Keratinocyte (primary cell): ENCODE data around the gene CDKAL1. TPM values are rescaled to one million over a fixed set of nuclear protein-coding genes. Genes with fewer than 3 reads are reported as not detected.

Experiments used
- DNase-seq: peaks from one replicate; pipeline ENCODE4 v3.0.0-alpha.2; 2011; ENCODE audit warnings: low read depth, missing footprints, low spot score
- FAIRE-seq: peaks from 2 replicates; lab custom pipeline; 2011; peaks lifted over from hg19 to GRCh38; lab: Jason Lieb, UNC
- H2AFZ ChIP-seq: 2 replicates; pipeline ENCODE4 v1.6.0; 2012; ENCODE audit warnings: low read length, control low read depth, inconsistent platforms; ENCODE audit not compliant: control insufficient read depth
- H3K27ac ChIP-seq: 2 replicates; pipeline ENCODE4 v1.5.1; 2011; ENCODE audit warnings: low read length; ENCODE audit not compliant: control insufficient read depth, insufficient read depth
- H3K27me3 ChIP-seq: 3 replicates; pipeline ENCODE4 v1.6.0; 2011; ENCODE audit warnings: low read length; ENCODE audit not compliant: control insufficient read depth, insufficient read depth; ENCODE audit errors: extremely low read depth
- H3K36me3 ChIP-seq, 2 experiments: 2 replicates in 1 of 2; 3 replicates in 1 of 2; pipeline ENCODE4 v1.5.1; 2011; ENCODE audit warnings: low read length in 2 of 2, mild to moderate bottlenecking in 1 of 2; ENCODE audit not compliant: control insufficient read depth in 2 of 2, insufficient read depth in 2 of 2; ENCODE audit errors: extremely low read depth in 1 of 2
- H3K4me1 ChIP-seq: 3 replicates; pipeline ENCODE4 v1.5.1; 2011; ENCODE audit warnings: low read length; ENCODE audit not compliant: control insufficient read depth, insufficient read depth; ENCODE audit errors: extremely low read depth
- H3K4me2 ChIP-seq: 3 replicates; pipeline ENCODE4 v1.6.0; 2011; ENCODE audit warnings: low read depth, low read length; ENCODE audit not compliant: control insufficient read depth, insufficient read depth; ENCODE audit errors: extremely low read depth
- H3K4me3 ChIP-seq, 3 experiments: fragments of 200-600 bp in 1 of 3; sonication (generic) in 1 of 3; 2 replicates in 2 of 3; 3 replicates in 1 of 3; pipeline ENCODE4 v1.5.1; 2011 to 2016; ENCODE audit warnings: low read length in 3 of 3, mild to moderate bottlenecking in 3 of 3, control low read depth in 2 of 3, inconsistent platforms in 1 of 3, low read depth in 1 of 3, mixed read lengths in 1 of 3, mixed run types in 1 of 3, moderate library complexity in 1 of 3; ENCODE audit not compliant: control insufficient read depth in 2 of 3, insufficient read depth in 2 of 3; ENCODE audit errors: extremely low read depth in 1 of 3
- H3K79me2 ChIP-seq: 2 replicates; pipeline ENCODE4 v1.6.0; 2012; ENCODE audit warnings: low read length; ENCODE audit not compliant: control insufficient read depth, insufficient read depth
- H3K9ac ChIP-seq: 3 replicates; pipeline ENCODE4 v1.6.0; 2011; ENCODE audit warnings: low read length; ENCODE audit not compliant: control insufficient read depth, insufficient read depth; ENCODE audit errors: extremely low read depth
- H3K9me1 ChIP-seq: 3 replicates; pipeline ENCODE4 v1.6.0; 2011; ENCODE audit warnings: low read length; ENCODE audit not compliant: control insufficient read depth, insufficient read depth; ENCODE audit errors: extremely low read depth
- H3K9me3 ChIP-seq: 2 replicates; pipeline ENCODE4 v1.5.1; 2012; ENCODE audit warnings: low read depth, low read length; ENCODE audit not compliant: control insufficient read depth
- H4K20me1 ChIP-seq: 3 replicates; pipeline ENCODE4 v1.6.0; 2011; ENCODE audit warnings: low read length; ENCODE audit not compliant: control insufficient read depth, insufficient read depth; ENCODE audit errors: extremely low read depth
- CTCF ChIP-seq, 3 experiments: IDR thresholded peaks in 1 of 3; conservative IDR thresholded peaks in 1 of 3; optimal IDR thresholded peaks in 1 of 3; 2 replicates in 2 of 3; 3 replicates in 1 of 3; pipeline versions ENCODE3 to v1.5.1; 2011; ENCODE audit warnings: low read length in 3 of 3, mild to moderate bottlenecking in 3 of 3, moderate library complexity in 2 of 3, control low read depth in 1 of 3, inconsistent platforms in 1 of 3; ENCODE audit not compliant: insufficient read depth in 2 of 3; ENCODE audit errors: extremely low read depth in 1 of 3
- EZH2 ChIP-seq: IDR thresholded peaks from one replicate; pipeline ENCODE4 v1.6.1; 2012; ENCODE audit warnings: inconsistent platforms, mild to moderate bottlenecking, low read length, moderate library complexity
- dilution Hi-C: fragments of 300-500 bp; cut with MboI; formaldehyde crosslinking; loops from one replicate; pipeline ENCODE4 v1.7.0; 2020; ENCODE audit warnings: low sequenced_read_pairs; ENCODE audit not compliant: extremely low pct_ligation_motif_present
- polyA plus RNA-seq, 5 experiments: library from polyadenylated mRNA; depleted of rRNA in 3 of 5; stranded (reverse) in 3 of 5; stranded (forward) in 1 of 5; unstranded in 1 of 5; fragments of >200 nt; gene quantifications; 1 replicate in 1 of 5; 2 replicates in 3 of 5; 3 replicates in 1 of 5; pipeline versions ENCODE4 v1.2.1 to v1.2.3, GENCODE V29; 2011 to 2012; ENCODE audit warnings: missing spikeins in 2 of 5, low read depth in 1 of 5, low replicate concordance in 1 of 5

CDKAL1 gene
- polyA plus RNA-seq, 1 donor (not counting 4 experiments of a cell fraction or from before 2014, with no cell fraction given): 5.6 TPM

- FAIRE-seq: no peak
- dilution Hi-C loops: no loop called here
Observed at GRCh38 chr6:20793174-20793573, 258.9 kb downstream of the CDKAL1 start.

GRCh38 chr6:20797597-20797996, 263.3 kb downstream of the CDKAL1 start:
- dilution Hi-C loops: no loop called here
- no peak for FAIRE-seq

More at GRCh38 chr6:20793174-20793573, 258.9 kb downstream of the CDKAL1 start:
- Histone ChIP-seq H3K27ac (no peak overlapping the region), H3K9me1 (no peaks in the 10 kb centered on the region), H3K4me2 (no peak overlapping the region), H3K27me3 (no peaks in the 10 kb centered on the region), H3K9me3 (no peaks in the 10 kb centered on the region), H3K4me1 (no peaks in the 10 kb centered on the region), H3K36me3 (no peaks in the 10 kb centered on the region), H3K79me2 (no peaks in the 10 kb centered on the region), H4K20me1 (no peaks in the 10 kb centered on the region), H3K4me3 (no peak overlapping the region), H3K9ac (no peak overlapping the region), H2AFZ (no peak overlapping the region)
- TF ChIP-seq CTCF (optimal IDR thresholded peaks at IDR 0.05 in 1 of 3, IDR thresholded peaks at IDR 0.05 in 1 of 3, conservative IDR thresholded peaks at IDR 0.05 in 1 of 3; ENCODE audit: extremely low read depth in 1 of 3, insufficient read depth in 2 of 3, low read length in 3 of 3) (no peak), EZH2 (no peak)
- DNase-seq: no peak

More at GRCh38 chr6:20797597-20797996, 263.3 kb downstream of the CDKAL1 start:
- Histone ChIP-seq H4K20me1 (no peaks in the 10 kb centered on the region), H3K4me2 (no peak overlapping the region), H3K27ac (no peak overlapping the region), H3K9me3 (no peaks in the 10 kb centered on the region), H3K4me3 (no peak overlapping the region), H3K27me3 (no peaks in the 10 kb centered on the region), H3K9ac (no peak overlapping the region), H2AFZ (no peak overlapping the region), H3K79me2 (no peaks in the 10 kb centered on the region), H3K36me3 (no peaks in the 10 kb centered on the region), H3K9me1 (no peaks in the 10 kb centered on the region), H3K4me1 (no peaks in the 10 kb centered on the region)
- no peak for DNase-seq
- no peak for TF ChIP-seq CTCF (optimal IDR thresholded peaks at IDR 0.05 in 1 of 3, IDR thresholded peaks at IDR 0.05 in 1 of 3, conservative IDR thresholded peaks at IDR 0.05 in 1 of 3; ENCODE audit: extremely low read depth in 1 of 3, insufficient read depth in 2 of 3, low read length in 3 of 3)
- TF ChIP-seq EZH2: no peak
